GM21447 (cell line): ENCODE measurements around the gene HSD11B1.

Source experiments
- ATAC-seq: cut with Tn5 transposase; IDR thresholded peaks from one replicate; pipeline ENCODE4 v1.9.1; 2021; ENCODE audit not compliant: unreplicated experiment

HSD11B1 gene

DNA sequence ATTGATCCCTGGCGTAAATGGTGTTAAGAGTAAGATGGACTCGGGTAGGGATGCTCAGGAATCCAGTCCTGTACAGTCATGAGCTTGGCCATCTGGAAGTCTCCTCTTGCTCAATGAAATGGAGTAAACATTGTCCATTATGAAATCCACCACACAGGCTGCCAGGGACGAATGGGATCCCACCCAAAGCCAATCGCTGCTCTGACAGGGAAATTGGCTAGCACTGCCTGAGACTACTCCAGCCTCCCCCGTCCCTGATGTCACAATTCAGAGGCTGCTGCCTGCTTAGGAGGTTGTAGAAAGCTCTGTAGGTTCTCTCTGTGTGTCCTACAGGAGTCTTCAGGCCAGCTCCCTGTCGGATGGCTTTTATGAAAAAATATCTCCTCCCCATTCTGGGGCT, at the start of gene HSD11B1:
Gene HSD11B1 (plus strand): TSS at position 263 of the 400 bp plus-strand sequence. CDS start 97 bp downstream, at position 360.
- no peak for ATAC-seq

DNA sequence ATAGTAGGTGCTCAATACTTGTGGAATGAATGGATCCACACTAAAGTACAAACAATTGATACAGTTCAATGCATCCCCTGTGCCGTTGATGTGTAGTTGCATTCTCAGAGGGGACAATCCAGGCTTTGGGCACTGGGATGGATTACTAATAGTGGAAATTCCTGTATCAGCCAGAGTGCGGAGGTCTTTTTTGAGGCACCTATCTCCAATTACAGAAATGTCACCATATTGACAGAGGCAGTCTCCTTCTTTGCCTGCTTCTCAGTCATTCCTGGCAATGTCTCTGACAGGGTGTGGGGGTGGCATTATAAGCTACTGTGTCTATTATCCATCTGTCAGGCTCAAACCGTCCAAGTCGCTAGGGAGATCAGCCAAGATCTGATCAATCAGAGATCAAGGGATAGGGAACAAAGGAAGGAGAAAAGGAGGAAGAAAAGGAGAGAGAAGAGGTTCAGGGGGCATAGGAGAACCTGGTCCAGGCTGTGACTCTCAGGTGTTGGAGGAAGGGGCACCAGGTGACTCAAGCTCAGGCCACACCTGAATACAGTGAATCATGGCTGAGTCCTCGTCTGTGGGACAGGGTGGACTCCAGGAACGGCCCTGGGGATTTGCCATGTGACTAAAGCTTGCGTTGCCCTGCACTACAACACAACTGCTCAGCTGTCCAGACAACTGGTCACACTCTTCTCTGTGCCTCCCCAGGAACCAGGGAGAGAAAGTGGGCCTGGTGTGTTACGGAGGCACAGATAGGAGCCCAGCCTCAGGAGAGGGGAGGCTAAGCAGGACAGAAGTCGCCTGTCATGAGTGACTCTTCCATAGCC, 49.0 kb upstream of the HSD11B1 start:
- no peak for ATAC-seq

GRCh38 chr1:209657140-209657879, 47.3 kb upstream of the HSD11B1 start:
- no peak for ATAC-seq

DNA sequence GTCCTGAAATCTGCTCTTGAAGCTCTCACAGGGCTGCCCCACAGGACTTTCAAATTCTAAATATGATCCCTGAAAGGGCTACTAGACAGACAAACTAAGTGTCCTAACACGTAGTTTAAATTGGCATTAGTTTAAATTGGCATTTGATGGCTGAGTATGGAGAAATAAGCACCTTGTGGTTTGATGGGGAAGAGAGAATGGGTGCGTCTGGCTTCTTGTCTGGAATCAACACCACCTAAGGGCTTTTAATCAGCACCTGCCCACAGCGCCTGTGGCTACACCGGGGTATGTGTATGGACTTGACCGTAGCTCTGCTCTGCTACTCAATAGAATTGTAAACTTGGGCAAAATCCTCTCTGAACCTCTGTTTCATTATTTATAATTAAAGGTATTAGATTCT, 46.7 kb upstream of the HSD11B1 start:
- no peak for ATAC-seq

GRCh38 chr1:209659909-209660308, 44.7 kb upstream of the HSD11B1 start:
- peak; percentile 68 for ATAC-seq

GRCh38 chr1:209661071-209661470, 43.6 kb upstream of the HSD11B1 start:
- no peak for ATAC-seq

DNA sequence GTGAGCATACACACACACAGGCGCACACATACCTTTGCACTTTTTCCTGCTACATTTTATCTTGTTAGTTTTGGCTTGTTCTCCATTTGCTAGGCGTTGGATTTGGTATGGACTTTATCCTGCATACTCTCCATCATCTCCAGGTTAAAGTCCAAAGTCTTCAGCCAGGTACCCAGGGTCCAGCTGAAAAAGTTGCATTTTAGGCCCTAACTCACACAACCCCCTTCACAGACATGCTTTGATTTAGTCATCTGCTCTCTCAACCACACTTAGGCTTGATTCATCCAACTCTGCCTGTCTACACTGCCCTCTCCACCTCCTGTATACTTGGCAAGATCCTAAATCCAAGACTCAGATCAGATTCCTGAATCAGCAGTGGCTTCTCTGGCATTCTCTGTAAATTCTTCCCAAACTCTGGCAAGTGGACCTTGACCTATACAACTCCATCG, 41.7 kb upstream of the HSD11B1 start:
- no peak for ATAC-seq

GRCh38 chr1:209667103-209667502, 37.5 kb upstream of the HSD11B1 start:
- ATAC-seq: no peak

DNA sequence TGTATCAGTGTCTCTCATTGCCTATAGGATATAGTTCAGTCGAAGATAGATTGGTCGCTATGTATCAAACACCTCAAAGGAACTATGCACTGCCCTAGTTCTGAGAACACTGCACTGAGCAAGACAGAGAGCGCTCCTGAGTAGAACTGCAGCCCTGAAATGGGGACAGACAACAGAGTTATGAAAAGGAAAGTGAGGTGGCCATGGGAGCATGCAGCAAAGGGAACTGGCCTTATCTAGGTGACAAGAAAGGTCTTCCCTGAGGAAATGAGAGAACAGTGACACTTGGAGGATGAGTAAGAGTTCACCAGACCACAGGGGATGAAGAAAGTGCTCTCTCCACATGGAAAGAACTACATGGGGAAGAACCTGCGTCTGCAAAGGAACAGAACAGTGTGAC, 36.9 kb upstream of the HSD11B1 start:
- no peak for ATAC-seq

DNA sequence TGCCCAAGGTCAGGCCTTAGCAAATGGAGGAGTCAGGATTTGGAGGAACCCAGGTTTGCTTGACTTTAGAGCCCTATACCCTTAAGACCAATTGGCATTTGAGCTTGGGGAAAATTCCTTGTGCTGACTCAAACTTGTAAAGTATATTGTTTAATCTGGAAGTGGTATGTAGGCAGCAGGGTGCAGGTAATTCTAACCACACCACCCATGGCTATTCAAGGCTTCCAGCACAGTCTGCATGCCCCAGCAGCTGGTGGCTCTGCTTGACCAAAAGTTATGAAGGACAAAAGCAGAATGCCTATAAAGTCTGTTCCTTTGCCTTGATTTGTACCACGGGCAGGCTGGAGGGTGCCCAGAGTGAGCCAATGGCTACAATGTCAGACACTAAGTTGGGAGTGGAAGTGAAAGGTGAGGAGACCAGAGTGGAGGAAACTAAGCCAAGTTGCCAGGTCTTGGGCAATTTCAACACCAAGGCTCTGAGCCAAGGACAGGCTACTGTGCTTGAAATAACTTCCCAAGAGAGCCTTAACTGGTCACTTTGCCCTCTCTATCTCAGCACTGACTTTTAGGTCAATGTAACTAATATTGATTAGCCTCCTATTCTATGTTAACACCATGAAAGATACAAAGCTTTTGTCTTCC, 34.1 kb upstream of the HSD11B1 start:
- no peak for ATAC-seq

- peak; percentile 96 for ATAC-seq
These were observed 31.7 kb upstream of the HSD11B1 start for GRCh38 chr1:209672705-209673630.

DNA sequence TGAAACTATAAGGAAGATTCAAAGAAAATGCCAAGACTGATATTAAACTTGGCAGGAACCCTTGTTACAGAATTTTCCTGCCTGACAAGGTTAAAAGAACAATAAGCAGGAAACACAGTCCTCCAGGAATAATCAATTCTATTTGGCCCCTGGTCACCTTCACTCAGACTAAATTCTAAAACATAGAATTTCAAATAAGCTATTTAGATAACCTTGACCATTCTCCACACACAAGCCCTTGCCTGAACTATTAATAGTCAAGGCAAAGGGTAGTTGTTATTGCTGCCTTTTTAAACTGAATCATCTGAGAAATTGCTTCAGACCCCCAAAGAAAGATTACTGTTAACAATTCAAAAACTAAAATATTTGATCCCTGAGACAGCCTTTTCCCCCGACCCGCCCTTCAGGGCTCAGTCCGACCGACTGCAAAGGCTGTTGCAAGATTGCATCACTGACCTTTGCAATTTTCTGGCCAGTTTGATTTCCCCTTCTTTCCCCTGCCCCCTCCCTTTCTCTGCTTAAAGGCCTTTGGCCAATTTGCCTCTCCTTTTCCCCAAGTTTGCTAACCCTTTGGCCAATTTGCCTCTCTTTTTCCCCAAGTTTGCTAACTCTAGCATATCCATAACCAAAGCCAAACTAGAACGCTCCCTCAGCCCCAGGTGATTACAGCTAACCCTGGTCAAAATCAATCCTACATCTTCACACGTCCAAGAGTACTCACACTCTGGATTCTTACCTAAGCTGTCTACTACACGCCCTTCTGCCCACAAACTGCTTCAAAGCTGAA, 30.8 kb upstream of the HSD11B1 start:
- ATAC-seq: no peak

GRCh38 chr1:209674957-209675564, 29.6 kb upstream of the HSD11B1 start, which contains the start of gene G0S2:
Gene G0S2, plus strand, starts transcription at chr1:209675412. Its CDS starts 273 bp downstream, at chr1:209675685.
- no peak for ATAC-seq

- no peak for ATAC-seq
These were observed 29.0 kb upstream of the HSD11B1 start for GRCh38 chr1:209675565-209676154.

DNA sequence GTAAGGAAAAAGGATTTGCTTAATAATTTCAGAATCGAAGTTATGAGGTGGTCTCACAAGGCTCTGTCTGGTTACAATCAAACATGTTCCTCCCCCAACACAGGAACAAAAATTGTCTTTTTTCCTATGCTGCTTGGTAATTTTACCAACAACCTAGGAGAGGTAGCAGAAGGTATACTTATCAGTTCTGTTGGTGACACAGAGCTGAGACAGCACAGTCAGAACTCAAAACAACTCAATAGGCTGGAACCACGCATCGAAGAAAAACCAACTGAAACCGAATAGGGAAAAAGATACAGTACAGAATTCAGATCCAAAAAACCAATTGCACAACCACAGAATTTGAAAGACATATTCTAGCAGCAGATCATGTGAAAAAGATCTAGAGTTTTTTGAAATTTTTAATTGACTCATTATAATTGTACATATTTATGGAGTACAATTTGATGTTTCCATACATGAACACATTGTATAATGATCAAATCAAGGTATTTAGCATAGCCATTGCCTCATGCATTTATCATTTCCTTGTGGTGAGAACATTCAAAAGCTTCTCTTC, 25.6 kb upstream of the HSD11B1 start:
- no peak for ATAC-seq

GRCh38 chr1:209685821-209686220, 18.8 kb upstream of the HSD11B1 start:
- peak; percentile 84 for ATAC-seq

GRCh38 chr1:209686322-209686721, 18.3 kb upstream of the HSD11B1 start:
- ATAC-seq: no peak

DNA sequence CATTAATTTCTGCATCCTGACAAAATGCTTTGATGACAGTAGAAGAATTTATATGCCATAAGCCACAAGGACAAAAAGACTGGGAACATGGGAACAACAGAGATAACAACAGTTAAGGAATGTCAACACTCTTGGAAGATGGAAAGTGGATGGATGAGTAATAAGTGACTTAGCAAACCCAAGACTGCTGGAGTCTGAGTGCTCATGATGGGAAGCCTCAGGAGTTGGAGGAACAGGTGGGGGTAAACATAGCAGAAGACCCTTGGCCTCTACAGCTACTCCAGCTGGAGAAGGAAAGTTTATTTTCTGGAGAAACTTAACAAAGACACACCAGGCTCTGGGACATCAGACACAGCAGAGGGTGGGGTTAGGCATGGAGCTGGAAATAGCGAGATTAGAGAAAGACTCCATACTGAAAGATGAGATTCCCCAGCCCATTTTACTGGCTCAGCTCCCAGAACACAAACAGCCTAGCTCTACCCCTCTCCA, 15.9 kb upstream of the HSD11B1 start:
- no peak for ATAC-seq
